ENCODE data around the gene SLIT1.

The SLIT1 gene

DNA sequence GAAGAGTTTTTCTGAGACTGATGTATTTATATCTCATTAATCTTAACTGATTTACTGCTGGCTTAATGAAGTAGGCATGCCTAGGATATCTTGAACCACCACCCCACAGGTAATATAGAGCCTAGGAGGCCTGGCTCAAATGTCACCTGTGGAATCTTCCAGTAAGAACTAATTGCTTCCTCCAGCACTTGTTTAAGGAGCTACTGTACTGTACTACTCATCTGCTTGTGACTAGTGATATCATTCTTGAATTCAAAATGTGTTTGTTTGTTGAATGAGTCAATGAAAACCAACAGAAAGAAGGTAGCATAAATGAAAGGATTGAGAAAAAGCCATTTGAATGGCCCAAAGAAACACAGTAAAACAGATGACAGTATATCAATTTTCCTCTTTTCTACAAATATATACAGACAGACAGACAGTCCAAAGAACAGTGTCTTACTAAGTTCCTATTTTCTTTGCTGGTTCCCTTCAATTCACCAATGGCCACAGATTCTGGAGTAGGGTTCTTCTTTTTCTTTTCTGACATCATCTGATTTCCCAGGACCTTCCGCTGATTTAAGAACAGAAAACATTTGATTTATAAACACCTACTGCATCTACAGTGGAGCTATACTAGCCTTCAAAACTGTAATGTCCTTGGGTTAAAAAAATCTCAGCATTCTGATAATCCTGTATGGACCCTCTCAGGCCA lies 43.7 kb upstream of the SLIT1 start:
- Histone ChIP-seq H3K9ac (ENCODE audit: low read length) (no peak overlapping the region), H3K79me2 (ENCODE audit: insufficient read depth, low read length) (no peaks in the 10 kb centered on the region), H3K4me2 (ENCODE audit: low read depth, low read length, poor library complexity, severe bottlenecking) (no peak overlapping the region), H3K27ac (ENCODE audit: low read depth, low read length) (no peak overlapping the region), H2AFZ (ENCODE audit: low read depth, low read length, severe bottlenecking) (no peak overlapping the region), H3K36me3 (ENCODE audit: low read length) (0 out of 2 replicates have a peak, but pooled peaks cover 14% of the 10 kb centered on the region), H3K9me3 (ENCODE audit: insufficient read depth, low read length) (no peaks in the 10 kb centered on the region), H3K27me3 (ENCODE audit: low read length) (no peaks in the 10 kb centered on the region), H4K20me1 (ENCODE audit: low read depth, low read length) (no peaks in the 10 kb centered on the region), H3K4me3 (ENCODE audit: insufficient read depth, low read length, poor library complexity, severe bottlenecking) (no peak overlapping the region), H3F3A (ENCODE audit: insufficient read depth) (no peaks in the 10 kb centered on the region), H3K9me2 (replicated peaks; ENCODE audit: insufficient read depth, low read length) (no peaks in the 10 kb centered on the region)
- TF ChIP-seq, protein P1, sequence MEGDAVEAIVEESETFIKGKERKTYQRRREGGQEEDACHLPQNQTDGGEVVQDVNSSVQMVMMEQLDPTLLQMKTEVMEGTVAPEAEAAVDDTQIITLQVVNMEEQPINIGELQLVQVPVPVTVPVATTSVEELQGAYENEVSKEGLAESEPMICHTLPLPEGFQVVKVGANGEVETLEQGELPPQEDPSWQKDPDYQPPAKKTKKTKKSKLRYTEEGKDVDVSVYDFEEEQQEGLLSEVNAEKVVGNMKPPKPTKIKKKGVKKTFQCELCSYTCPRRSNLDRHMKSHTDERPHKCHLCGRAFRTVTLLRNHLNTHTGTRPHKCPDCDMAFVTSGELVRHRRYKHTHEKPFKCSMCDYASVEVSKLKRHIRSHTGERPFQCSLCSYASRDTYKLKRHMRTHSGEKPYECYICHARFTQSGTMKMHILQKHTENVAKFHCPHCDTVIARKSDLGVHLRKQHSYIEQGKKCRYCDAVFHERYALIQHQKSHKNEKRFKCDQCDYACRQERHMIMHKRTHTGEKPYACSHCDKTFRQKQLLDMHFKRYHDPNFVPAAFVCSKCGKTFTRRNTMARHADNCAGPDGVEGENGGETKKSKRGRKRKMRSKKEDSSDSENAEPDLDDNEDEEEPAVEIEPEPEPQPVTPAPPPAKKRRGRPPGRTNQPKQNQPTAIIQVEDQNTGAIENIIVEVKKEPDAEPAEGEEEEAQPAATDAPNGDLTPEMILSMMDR (IDR thresholded peaks at IDR 0.05; ENCODE audit: insufficient read depth, low read length, poor library complexity, severe bottlenecking), result no peak
- no peak for TF ChIP-seq EZH2phosphoT487 (conservative IDR thresholded peaks at IDR 0.05; ENCODE audit: low read length)

GRCh38 chr10:97228775-97229157 lies 43.0 kb upstream of the SLIT1 start:
- Histone ChIP-seq H3K9me2 (replicated peaks; ENCODE audit: insufficient read depth, low read length) (no peaks in the 10 kb centered on the region), H3K79me2 (ENCODE audit: insufficient read depth, low read length) (no peaks in the 10 kb centered on the region), H3K4me3 (ENCODE audit: insufficient read depth, low read length, poor library complexity, severe bottlenecking) (no peak overlapping the region), H2AFZ (ENCODE audit: low read depth, low read length, severe bottlenecking) (no peak overlapping the region), H3F3A (ENCODE audit: insufficient read depth) (no peaks in the 10 kb centered on the region), H3K9ac (ENCODE audit: low read length) (no peak overlapping the region), H3K36me3 (ENCODE audit: low read length) (0 out of 2 replicates have a peak, but pooled peaks cover 14% of the 10 kb centered on the region), H3K9me3 (ENCODE audit: insufficient read depth, low read length) (no peaks in the 10 kb centered on the region), H3K27me3 (ENCODE audit: low read length) (no peaks in the 10 kb centered on the region), H3K27ac (ENCODE audit: low read depth, low read length) (no peak overlapping the region), H4K20me1 (ENCODE audit: low read depth, low read length) (no peaks in the 10 kb centered on the region), H3K4me2 (ENCODE audit: low read depth, low read length, poor library complexity, severe bottlenecking) (no peak overlapping the region)
- TF ChIP-seq, protein P1 (IDR thresholded peaks at IDR 0.05; ENCODE audit: insufficient read depth, low read length, poor library complexity, severe bottlenecking), result no peak
- TF ChIP-seq EZH2phosphoT487 (conservative IDR thresholded peaks at IDR 0.05; ENCODE audit: low read length), result no peak

DNA sequence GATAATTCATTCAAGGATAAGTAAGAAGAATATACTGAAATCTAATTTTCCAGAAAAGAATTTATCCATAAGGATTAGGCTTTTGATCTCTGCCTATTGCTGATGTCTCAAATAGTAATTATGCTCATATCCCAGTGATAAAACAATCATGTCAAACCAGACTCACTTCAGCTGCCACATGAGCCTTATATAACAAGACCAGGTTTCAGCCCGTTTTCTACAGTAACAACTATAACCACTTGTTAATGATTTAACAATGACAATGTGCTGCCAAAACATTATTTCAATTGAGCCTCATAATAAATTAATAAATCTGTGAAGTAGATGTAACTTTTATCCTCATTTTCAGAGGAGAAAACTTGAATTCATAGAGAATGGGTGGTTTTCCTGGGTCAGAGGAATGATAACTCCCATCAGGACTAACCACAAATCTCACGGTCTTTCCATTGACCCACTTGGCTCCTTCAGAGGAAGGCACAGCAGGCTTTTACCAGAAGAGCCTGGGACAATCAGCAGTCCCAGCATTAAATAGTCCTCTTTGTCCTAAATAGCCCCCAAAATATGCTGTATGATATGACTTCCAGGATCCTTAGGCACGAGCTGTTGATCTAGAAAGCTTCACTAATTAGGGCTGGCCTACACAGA lies 42.5 kb upstream of the SLIT1 start:
- no peaks in the 10 kb centered on the region for H3K9me3 ChIP-seq (ENCODE audit: insufficient read depth, low read length)
- TF ChIP-seq, protein P1 (IDR thresholded peaks at IDR 0.05; ENCODE audit: insufficient read depth, low read length, poor library complexity, severe bottlenecking), result no peak
- TF ChIP-seq EZH2phosphoT487 (conservative IDR thresholded peaks at IDR 0.05; ENCODE audit: low read length), result no peak
- 0 out of 2 replicates have a peak, but pooled peaks cover 14% of the 10 kb centered on the region for H3K36me3 ChIP-seq (ENCODE audit: low read length)

More for the DNA sequence above, 42.5 kb upstream of the SLIT1 start:
- H3K9me2 ChIP-seq (replicated peaks; ENCODE audit: insufficient read depth, low read length), result no peaks in the 10 kb centered on the region
- no peak overlapping the region for H3K9ac ChIP-seq (ENCODE audit: low read length)
- H3K79me2 ChIP-seq (ENCODE audit: insufficient read depth, low read length), result no peaks in the 10 kb centered on the region
- no peak overlapping the region for H3K4me3 ChIP-seq (ENCODE audit: insufficient read depth, low read length, poor library complexity, severe bottlenecking)
- H3K27ac ChIP-seq (ENCODE audit: low read depth, low read length), result no peak overlapping the region
- no peaks in the 10 kb centered on the region for H3K27me3 ChIP-seq (ENCODE audit: low read length)
- no peaks in the 10 kb centered on the region for H4K20me1 ChIP-seq (ENCODE audit: low read depth, low read length)
- no peaks in the 10 kb centered on the region for H3F3A ChIP-seq (ENCODE audit: insufficient read depth)
- no peak overlapping the region for H2AFZ ChIP-seq (ENCODE audit: low read depth, low read length, severe bottlenecking)
- no peak overlapping the region for H3K4me2 ChIP-seq (ENCODE audit: low read depth, low read length, poor library complexity, severe bottlenecking)

All from SU-DHL-6 (cell line).